GM19023 (cell line): ENCODE measurements around the gene AFAP1L2.

Source experiments
- ATAC-seq: cut with Tn5 transposase; IDR thresholded peaks from one replicate; pipeline ENCODE4 v1.9.1; 2021; ENCODE audit warnings: mild to moderate bottlenecking, moderate library complexity; ENCODE audit not compliant: unreplicated experiment

AFAP1L2 gene

GRCh38 chr10:114391599-114391998, 12.7 kb downstream of the AFAP1L2 start:
- no peak for ATAC-seq

- no peak for ATAC-seq
Observed at GRCh38 chr10:114389426-114389825, 14.9 kb downstream of the AFAP1L2 start.

GRCh38 chr10:114388275-114388674, 16.0 kb downstream of the AFAP1L2 start:
- peak; percentile 67 for ATAC-seq

DNA sequence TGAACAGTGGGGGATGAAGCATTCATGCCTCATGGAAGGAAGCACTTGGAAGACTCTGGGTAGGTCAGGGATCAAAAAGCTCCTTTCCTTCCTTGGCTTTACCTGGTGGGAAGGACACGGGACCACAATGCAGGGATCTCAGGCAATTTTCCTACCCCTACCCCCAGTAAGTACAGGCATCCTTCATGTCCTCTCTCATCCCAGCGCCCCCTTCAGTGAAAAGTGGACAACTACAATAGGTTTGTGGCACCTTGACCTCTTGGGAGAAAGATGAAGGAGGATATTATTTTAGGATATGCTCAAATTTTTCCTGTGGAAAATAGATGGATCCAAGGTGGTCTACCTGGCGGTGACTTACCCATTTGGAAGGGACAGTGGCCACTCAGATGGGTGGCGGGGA, 16.5 kb downstream of the AFAP1L2 start:
- ATAC-seq = no peak

DNA sequence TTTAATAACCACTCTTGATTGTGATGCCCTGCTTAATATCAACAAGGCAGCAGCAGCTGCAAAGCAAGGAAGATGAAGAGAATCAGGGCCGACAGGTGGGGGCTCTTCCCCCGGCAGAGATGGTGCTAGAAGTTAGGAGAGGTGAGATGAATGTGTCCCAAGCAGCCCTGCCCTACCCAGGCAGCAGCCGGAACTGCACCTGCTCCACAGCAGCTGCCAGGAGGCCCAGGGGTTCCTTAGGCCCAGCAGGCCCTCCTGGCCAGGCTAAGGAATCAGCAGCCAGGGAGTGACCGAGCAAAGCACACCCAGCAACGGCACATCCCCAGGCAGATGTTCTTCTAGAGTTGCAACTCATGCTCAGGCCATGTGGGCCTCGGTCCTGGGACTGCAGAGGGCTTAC, 17.9 kb downstream of the AFAP1L2 start:
- ATAC-seq = no peak

GRCh38 chr10:114385557-114385956, 18.7 kb downstream of the AFAP1L2 start:
- no peak for ATAC-seq

DNA sequence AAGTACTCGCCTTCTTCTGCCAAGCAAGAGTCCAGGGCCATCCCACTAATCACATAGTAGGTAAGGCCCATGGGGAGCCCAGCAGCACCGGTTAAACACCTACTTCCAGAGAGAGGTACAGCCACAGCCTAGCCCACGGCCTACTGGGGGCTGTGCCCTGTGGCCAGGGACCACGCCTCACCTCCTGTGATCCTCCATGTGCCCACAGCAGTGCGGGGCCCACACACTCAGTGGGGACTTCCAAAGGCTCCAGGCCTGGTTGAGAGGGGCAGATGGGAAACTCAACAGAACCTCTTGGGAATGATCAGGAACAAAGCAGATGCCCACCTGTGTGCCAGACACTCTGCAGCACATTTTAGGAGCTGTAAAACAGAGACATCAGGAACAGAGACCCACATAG, 19.7 kb downstream of the AFAP1L2 start:
- ATAC-seq = no peak

- ATAC-seq = no peak
Observed at GRCh38 chr10:114384181-114384580, 20.1 kb downstream of the AFAP1L2 start.

- ATAC-seq = no peak
Observed at GRCh38 chr10:114380797-114381196, 23.5 kb downstream of the AFAP1L2 start.

GRCh38 chr10:114380060-114380459, 24.2 kb downstream of the AFAP1L2 start:
- ATAC-seq = no peak

DNA sequence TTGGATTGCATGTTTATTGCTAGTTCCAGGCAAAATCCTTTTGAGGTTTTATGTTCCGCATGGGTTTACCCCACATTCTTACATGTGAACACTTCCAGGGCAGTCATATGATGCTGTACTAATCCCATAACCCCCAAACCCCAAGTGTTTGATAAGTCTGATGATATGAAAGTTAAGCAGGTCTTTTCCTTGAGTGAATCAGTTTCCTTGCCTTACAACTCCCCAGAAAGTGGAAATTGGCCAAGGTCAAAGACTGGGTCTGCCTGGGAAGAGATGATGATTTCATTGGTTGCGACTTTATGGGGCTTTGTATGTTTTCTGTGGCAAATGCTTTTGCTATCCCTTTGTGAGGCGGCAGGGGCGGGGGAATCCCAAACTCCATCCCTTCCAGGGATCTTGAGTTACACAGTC, 24.7 kb downstream of the AFAP1L2 start:
- ATAC-seq = no peak

DNA sequence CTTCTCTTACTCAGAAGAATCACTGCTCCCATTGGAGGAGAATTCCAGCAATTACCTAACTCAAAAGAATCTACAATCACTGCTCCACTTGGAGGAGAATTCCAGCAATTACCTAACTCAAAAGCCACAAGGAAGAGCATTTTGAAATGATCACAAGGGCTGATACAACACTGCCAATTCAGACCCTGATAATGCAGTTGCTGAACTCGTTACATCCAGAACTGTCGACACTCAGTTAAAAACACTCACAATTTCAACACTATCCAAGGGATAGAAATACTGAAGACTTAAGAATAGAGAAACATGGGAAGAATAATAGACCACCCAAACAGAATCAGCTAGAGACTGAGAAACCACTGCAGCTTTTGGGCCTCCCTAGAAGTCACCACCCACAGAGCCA, 27.8 kb downstream of the AFAP1L2 start:
- ATAC-seq = no peak

DNA sequence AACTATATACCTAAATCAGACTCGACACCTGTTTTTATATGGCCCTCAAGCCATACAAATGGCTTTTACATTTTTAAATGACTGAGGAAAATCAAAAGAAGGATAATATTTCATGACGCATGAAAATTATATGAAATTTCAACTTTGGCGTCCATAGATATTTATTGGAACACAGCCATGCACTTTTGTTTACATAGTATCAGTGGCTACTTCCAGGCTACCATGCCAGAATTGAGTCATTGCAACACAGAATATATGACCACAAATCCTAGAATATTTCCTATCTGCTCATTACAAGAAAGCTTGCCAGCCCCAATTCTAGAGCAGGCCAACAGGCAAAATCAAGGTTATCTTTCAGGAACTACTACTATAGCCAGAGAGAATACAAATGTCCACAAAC, 29.3 kb downstream of the AFAP1L2 start:
- ATAC-seq = no peak

DNA sequence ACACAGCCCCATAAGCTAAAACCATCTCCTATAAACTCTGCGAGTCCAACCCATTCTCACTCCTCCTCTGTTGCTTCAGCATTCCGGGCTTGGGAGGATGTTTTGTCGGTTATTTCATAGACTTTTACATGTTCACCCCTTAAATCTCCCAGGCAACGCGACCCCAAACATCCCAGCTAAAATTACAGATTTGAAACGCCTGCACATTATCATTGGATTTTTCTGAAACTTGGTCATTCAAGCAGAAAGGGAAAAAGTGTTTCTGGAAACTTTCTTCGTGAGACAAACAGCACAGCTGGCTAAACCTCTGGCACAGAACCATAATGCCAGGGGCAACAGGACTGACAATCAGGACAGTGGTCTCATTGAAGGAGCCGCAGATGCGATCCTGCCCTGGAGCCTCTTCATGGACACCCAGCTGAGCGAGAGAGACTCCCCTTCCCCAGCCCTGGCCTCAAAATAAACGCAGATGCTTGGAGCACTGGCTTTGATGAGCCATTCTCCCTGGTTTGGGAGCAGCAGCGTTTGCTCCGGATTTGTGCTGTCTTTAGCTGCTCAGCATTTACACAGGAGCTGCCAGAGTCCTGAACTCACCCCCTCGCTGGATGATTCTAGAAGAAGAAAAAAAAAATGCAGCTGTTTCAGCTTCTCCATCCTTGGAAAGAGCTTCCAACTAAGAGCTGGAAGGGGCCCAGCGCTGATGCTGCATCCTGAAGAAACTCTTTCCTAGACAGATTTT, 30.1 kb downstream of the AFAP1L2 start:
- ATAC-seq = no peak

- ATAC-seq = no peak
Observed at GRCh38 chr10:114373631-114374030, 30.7 kb downstream of the AFAP1L2 start.

DNA sequence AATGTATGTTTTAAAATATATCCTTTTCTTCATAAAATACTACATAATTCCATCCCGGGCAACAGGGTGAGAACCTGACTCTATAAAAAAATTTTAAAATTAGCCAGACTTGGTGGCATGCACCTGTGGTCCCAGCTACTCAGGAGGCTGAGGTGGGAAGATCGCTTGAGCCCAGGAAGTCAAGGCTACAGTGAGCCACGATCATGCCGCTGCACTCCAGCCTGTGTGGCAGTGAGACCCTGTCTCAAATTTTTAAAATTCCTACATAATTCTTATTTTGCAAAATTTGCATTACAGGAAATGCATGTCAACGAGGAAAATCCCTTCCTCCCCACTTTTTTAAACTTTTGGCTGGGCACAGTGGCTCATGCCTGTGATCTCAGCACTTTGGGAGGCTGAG, 31.3 kb downstream of the AFAP1L2 start:
- ATAC-seq = no peak

GRCh38 chr10:114372179-114372578, 32.1 kb downstream of the AFAP1L2 start:
- ATAC-seq = no peak

- no peak for ATAC-seq
Observed at GRCh38 chr10:114370966-114371365, 33.3 kb downstream of the AFAP1L2 start.

DNA sequence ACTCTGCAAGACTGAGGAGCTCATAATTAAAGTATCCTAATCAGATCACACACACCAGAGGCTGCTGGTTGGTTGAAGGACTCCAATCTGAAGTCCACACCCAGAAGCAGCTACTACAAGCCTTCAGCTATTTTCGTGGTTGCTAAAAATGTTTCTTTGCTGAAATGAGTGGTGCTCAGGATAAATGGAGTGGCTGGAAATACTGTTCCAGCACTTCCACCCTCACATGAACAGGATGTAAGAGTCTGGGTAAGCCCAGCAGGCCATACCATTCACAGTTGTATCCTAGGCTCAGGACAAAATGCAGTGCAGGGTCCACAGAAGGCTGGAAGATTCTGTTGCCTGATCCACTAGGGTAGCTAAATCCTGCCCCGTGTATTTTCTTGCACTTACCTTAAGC, 34.1 kb downstream of the AFAP1L2 start:
- no peak for ATAC-seq

DNA sequence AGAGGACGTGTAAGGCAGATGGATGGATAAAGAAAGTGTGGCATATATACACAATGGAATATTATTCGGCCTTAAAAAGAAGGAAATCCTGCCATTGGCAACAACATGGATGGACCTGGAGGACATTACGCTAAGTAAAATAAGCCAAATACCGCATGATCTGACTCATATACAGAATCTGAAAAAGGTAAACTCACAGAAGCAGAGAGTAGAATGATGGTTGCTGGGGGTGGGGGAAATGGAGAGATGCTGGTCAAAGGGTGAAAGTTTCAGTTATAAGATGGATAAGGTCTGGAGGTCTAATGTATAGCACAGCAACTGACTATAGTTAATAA, 36.3 kb downstream of the AFAP1L2 start:
- no peak for ATAC-seq

DNA sequence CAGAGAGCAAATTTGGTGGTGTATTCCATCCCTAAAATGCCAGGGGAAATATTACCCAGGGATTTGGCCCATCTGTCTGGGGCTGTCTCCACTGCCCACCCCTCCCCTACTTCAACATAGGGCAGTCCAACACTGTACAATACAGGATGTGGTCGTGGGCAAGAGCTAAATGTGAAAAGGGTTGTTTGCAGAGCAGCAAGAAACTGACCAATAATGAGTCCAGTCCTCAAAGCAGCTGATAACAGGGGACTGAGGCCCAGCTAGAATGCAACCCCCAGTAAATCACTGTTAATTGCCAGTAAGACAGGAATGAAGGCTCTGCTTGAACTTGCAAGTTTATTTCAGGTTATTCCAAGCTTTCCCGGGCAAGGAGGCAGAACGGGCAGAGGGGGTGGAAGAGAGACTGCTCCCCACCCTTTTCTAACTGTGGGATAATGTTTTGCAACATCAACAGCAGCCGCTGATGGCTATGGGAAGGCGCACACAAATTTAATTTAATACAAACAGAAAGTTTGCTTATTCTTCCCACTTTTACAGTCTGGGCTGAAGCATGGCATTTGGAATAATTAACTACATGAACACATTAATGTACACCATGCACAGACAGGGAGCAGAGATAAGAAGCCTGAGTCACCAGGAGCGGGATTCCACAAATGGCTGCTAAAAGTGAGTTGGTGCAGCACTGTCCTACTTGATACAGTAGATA, 36.8 kb downstream of the AFAP1L2 start:
- ATAC-seq = peak; percentile 58

DNA sequence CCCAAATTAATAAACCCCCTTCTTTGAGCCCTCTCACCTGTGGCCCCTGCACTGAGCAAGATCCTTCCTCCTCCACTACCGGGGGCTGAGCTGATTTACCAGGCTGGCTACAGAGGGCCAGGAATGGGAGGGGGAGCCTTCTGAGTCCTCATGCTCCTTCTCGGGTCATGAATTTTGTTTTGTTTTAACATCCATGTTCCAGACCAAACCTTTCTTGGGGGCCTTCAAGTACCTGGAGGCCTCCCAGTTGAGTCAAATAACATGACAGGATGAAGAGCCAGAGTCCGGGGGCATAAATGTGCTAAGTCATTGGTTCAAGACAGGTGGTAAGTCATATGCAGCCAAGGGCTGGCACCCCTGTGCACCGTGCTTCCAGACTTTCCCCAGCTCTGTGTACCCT, 39.6 kb downstream of the AFAP1L2 start:
- ATAC-seq = no peak
